B cell (primary cell): ENCODE measurements around the gene SNX22.

Experiments used
- EZH2 ChIP-seq: IDR thresholded peaks from 2 replicates; pipeline ENCODE4 v1.6.1; 2012; ENCODE audit warnings: borderline replicate concordance, low read depth, mild to moderate bottlenecking, moderate library complexity, low read length; ENCODE audit not compliant: insufficient read depth, poor library complexity, severe bottlenecking
- TF ChIP-seq, protein P1 (sequence below): fragments of 200-600 bp; IDR thresholded peaks from one replicate; pipeline ENCODE4 v1.8.0; 2022; ENCODE audit warnings: antibody characterized with exemption, mild to moderate bottlenecking

- TF ChIP-seq, protein P1, sequence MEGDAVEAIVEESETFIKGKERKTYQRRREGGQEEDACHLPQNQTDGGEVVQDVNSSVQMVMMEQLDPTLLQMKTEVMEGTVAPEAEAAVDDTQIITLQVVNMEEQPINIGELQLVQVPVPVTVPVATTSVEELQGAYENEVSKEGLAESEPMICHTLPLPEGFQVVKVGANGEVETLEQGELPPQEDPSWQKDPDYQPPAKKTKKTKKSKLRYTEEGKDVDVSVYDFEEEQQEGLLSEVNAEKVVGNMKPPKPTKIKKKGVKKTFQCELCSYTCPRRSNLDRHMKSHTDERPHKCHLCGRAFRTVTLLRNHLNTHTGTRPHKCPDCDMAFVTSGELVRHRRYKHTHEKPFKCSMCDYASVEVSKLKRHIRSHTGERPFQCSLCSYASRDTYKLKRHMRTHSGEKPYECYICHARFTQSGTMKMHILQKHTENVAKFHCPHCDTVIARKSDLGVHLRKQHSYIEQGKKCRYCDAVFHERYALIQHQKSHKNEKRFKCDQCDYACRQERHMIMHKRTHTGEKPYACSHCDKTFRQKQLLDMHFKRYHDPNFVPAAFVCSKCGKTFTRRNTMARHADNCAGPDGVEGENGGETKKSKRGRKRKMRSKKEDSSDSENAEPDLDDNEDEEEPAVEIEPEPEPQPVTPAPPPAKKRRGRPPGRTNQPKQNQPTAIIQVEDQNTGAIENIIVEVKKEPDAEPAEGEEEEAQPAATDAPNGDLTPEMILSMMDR = no peak
- TF ChIP-seq EZH2 = no peak
Observed at GRCh38 chr15:64149424-64149823, 2.1 kb upstream of the SNX22 start.
